Activated T-helper 1 cell treated with anti-CD3 and anti-CD28 coated beads, Interleukin-12 subunit alpha, Interleukin-12 subunit beta, Interleukin-2, Interleukin-4 antibody, amounts not matched to agents 30 ng/mL and 10 ng/mL and 1 ng/mL, durations not matched to agents 14 hours and 24 hours and 36 hours (primary cell): ENCODE results near the gene PACS1. TPM values are rescaled to one million over a fixed set of nuclear protein-coding genes. Genes with fewer than 3 reads are reported as not detected.
A peak's percentile ranks its signal among the peaks of the same experiment; 100 is the strongest.

Experiments used
- DNase-seq: peaks from one replicate; pipeline ENCODE4 v3.0.0; 2021; ENCODE audit warnings: low spot score
- H3K27ac Mint-ChIP-seq: one replicate; pipeline ENCODE4 v1.8.0; 2021; ENCODE audit warnings: mild to moderate bottlenecking, mixed read lengths
- H3K27me3 Mint-ChIP-seq: one replicate; pipeline ENCODE4 v1.8.0; 2022; ENCODE audit warnings: mild to moderate bottlenecking, moderate library complexity, mixed read lengths; ENCODE audit not compliant: insufficient read depth
- H3K36me3 Mint-ChIP-seq: one replicate; pipeline ENCODE4 v1.8.0; 2021; ENCODE audit warnings: low read depth, mixed read lengths
- H3K4me1 Mint-ChIP-seq: one replicate; pipeline ENCODE4 v1.8.0; 2021; ENCODE audit warnings: low read depth, mixed read lengths
- H3K4me3 Mint-ChIP-seq: one replicate; pipeline ENCODE4 v1.8.0; 2021; ENCODE audit warnings: mild to moderate bottlenecking, moderate library complexity, mixed read lengths
- H3K9me3 Mint-ChIP-seq: one replicate; pipeline ENCODE4 v1.8.0; 2021; ENCODE audit warnings: mixed read lengths
- intact Hi-C: fragments of 100-400 bp; cut with micrococcal nuclease; formaldehyde crosslinking; loops from one replicate; pipeline ENCODE4 v1.15.1; 2024
- total RNA-seq: library from RNA; stranded (reverse); gene quantifications from 2 replicates; pipeline ENCODE4 v1.2.3, GENCODE V29; 2022

The PACS1 gene
- total RNA-seq, 1 donor from 2014 or later, result 89.5 TPM

DNA sequence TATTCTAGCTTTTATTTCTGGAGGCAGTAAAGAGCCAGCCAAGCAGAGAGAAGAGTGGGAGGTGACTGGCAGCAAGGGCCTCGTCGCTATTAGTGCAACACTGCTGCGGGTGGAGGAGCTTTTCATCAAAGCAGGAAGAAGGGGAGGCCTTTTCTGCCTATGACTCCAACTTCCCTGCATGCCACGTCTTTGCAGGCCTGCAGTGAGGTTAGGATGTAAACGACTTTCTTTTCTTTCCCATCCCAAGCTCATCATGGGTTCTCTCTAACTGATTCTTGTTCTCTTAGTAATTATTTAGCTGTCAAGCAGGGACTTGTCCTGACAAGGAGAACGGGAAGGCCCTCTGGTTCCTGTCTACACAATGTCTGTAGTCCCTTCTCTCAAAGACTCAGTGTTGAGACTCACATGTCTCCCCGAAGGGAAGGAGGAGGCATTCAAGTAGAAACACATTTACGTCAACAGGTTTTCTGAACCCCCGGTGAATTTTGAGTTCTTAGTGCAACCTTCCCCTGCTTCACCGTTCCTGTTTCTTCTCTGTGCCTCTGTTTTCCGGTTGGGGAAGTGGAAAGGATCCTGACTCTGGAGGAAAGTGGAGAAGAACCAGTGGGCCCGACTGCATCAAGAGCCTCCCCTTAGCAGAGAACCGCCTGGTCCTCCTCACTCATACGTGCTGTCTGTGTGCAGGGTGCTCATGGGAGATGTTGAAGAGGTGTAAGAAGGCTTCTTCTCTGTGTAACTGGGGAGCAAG, 56.9 kb downstream of the PACS1 start:
- DNase-seq, result peak; percentile 38
- intact Hi-C loops, result loop anchor here (1.0 to 2.0 kb wide), 4 partner anchors 11 to 58 kb away; no protein-coding TSS in a partner anchor
- Mint-ChIP-seq H3K4me3 (peak overlapping the region; percentile 67), H3K9me3 (no peaks in the 10 kb centered on the region), H3K27ac (peak overlapping the region; percentile 97), H3K27me3 (no peaks in the 10 kb centered on the region), H3K4me1 (peaks cover 59% of the 10 kb centered on the region), H3K36me3 (peaks cover 8% of the 10 kb centered on the region)

DNA sequence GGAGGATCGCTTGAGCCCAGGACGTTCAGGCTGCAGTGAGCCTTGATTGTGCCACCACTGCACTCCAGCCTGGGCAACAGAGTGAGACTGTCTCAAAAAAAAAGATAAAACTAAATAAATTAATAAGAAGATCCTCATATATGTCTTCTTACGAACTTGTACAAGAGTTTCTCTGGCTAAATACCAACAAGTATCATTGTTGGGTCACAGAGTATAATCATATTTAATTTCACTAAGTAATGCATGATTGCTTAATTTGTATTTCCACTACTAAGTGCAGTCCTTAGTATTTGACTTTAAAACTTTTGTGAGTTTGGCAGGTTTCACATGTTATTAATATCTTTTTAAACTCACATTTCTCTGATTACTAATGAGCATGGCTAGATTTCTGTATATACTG, 60.9 kb downstream of the PACS1 start:
- no peak for DNase-seq
- Mint-ChIP-seq H3K27ac (no peak overlapping the region), H3K4me1 (peaks cover 40% of the 10 kb centered on the region), H3K36me3 (peaks cover 7% of the 10 kb centered on the region), H3K4me3 (no peak overlapping the region), H3K9me3 (no peaks in the 10 kb centered on the region), H3K27me3 (no peaks in the 10 kb centered on the region)
- intact Hi-C loops, result loop anchor here (5.0 kb wide), 1 partner anchor 129 kb away; the partner anchor contains the start of genes BANF1 and EIF1AD

DNA sequence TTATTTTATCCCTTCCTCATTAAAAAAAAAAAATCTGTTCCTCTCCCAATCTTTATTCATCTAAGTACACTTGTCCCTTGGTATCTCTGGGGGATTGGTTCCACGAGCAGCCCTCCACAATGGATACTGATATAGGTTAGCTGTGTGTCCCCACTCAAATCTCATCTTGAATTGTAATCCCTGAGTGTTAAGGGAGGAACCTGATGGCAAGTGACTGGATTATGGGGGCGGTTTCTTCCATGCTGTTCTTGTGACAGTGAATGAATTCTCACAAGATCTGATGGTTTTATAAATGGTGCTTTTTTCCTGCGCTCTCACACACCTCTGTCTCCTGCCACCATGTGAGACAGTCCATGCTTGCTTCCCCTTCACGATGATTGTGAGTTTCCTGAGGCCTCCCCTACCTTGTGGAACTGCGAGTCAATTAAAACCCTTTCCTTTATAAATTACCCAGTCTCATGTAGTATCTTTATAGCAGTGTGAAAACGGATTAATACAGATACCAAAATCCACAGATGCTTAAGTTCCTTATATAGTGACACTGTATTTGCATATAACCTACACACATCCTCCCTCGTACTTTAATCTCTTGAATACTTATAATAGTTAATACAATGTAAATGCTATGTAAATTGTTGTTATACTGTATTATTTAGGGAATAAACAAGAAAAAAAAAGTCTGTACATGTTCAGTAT, 62.0 kb downstream of the PACS1 start:
- Mint-ChIP-seq H3K36me3 (peaks cover 7% of the 10 kb centered on the region), H3K4me1 (peaks cover 38% of the 10 kb centered on the region), H3K9me3 (no peaks in the 10 kb centered on the region), H3K27ac (no peak overlapping the region), H3K4me3 (no peak overlapping the region), H3K27me3 (no peaks in the 10 kb centered on the region)
- intact Hi-C loops, result loop anchor here (5.0 kb wide), 1 partner anchor 130 kb away; the partner anchor contains the start of genes BANF1 and EIF1AD
- DNase-seq, result no peak

DNA sequence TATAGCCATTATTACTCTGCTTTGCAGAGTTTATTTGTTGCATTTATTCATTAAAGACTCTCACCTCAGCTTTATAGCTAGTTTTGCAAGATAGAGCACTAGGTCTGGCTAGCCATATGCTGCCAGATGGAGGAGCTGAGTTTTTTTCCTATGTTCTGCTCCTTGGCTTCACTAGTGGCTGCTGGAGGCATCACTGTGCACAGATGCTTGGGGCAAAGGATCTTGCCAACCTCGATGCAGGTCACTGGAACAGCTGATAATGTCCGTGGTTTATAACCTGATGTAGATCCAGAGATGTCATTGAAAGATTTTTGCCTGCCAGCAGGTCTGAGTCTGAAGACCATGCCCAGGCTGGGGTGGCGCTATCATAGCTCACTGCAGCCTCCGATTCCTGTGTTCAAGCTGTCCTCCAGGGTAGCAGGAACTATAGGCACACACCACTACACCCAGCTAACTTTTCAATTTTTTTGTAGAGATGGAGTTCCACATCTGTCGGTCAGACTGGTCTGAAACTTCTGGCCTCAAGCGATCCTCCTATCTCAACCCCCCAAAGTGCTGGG, 63.2 kb downstream of the PACS1 start:
- H3K27me3 Mint-ChIP-seq, result no peaks in the 10 kb centered on the region
- no peak overlapping the region for H3K4me3 Mint-ChIP-seq
- intact Hi-C loops, result loop anchor here (5.0 kb wide), 1 partner anchor 131 kb away; the partner anchor contains the start of genes BANF1 and EIF1AD
- no peaks in the 10 kb centered on the region for H3K36me3 Mint-ChIP-seq
- H3K9me3 Mint-ChIP-seq, result no peaks in the 10 kb centered on the region
- DNase-seq, result no peak
- no peak overlapping the region for H3K27ac Mint-ChIP-seq
- H3K4me1 Mint-ChIP-seq, result peaks cover 35% of the 10 kb centered on the region

DNA sequence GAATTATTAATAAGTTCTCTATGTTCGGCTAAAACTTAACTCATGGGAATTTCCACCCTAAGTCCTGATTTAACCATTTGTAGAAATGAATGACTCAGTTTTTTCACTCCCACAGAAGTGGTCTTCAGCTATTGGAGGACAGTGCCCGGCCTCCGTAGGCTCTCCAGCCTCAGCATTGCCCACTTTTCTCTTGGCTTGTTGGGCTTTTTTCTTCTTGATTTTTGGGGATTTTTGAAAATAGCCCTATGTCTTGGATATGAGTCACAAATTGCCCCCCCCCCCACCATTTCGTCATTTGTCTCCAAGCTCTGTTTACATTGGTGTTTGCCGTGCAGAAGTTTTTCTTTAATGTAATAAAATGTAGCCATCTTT, 66.7 kb downstream of the PACS1 start:
- Mint-ChIP-seq H3K36me3 (no peaks in the 10 kb centered on the region), H3K4me3 (no peak overlapping the region), H3K27me3 (no peaks in the 10 kb centered on the region), H3K4me1 (peaks cover 28% of the 10 kb centered on the region), H3K9me3 (no peaks in the 10 kb centered on the region), H3K27ac (peak overlapping the region; percentile 52)
- intact Hi-C loops, result no loop called here
- no peak for DNase-seq

DNA sequence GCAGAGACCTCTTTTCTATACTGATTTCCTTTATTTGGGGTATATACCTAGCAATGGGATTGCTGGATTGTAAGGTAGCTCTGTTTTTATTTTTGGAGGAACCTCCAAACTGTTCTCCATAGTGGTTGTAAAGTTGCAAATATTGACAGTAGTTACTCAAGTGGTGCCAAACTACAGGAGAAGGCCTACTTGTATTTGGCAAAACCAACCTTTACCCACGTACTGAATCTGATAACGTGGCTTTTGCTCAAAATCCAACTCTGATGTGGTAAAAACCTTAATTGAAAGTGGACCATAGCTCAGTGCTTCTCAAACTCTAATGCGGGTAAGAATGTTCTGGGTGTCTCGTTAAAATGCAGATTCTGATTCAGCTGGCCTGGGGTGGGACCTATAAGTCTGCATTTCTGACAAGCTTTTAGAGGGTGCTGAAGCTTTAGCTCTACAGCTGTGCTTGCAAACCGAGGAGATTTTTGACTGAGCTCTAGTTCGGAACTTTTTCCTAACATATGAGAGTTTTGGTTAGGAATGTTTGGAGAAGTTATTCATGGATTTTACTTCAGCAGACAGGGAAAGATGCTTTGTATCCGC, 69.8 kb downstream of the PACS1 start:
- H3K9me3 Mint-ChIP-seq, result no peaks in the 10 kb centered on the region

DNA sequence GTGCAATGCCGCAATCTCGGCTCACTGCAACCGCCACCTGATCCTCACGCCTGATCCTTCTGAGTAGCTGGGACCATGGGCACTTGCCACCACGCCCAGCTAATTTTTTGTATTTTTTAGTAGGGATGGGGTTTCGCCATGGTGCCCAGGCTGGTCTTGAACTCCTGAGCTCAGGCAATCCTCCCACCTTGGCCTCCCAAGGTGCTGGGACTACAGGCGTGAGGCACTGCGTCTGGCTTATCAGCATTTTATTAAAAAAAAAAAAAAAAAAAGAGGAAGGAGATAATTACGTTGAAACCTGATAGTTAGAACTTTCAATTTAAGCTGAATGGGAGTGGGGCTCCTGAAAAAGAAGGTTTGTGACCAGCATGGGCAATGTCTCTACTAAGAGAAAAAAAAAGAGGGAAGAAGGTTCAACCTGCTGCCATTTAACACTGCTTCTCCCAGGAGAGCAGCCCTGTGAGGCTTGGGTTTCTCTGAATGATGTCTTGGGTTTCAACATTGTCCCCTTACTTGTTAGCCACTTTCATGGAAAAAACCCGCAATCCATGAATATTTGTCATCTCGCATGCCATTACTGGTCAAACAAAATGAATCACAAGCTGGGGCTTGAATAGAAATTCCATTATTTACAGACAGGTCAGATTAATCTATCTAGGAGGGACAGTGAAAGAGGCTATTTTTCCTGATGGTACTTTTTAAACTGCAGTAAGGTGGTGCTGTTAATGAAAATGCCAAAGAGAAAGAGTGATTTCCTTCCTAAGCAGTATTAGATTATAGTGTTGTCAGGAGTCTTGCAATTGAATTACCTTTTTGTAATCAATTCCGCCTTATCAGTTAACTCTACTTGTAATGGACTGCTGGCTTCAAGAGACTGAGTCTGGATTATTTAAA, 72.5 kb downstream of the PACS1 start:
- Mint-ChIP-seq H3K4me3 (no peak overlapping the region), H3K4me1 (peaks cover 13% of the 10 kb centered on the region), H3K27ac (no peak overlapping the region), H3K36me3 (peaks cover 12% of the 10 kb centered on the region), H3K9me3 (peaks cover 4% of the 10 kb centered on the region), H3K27me3 (no peaks in the 10 kb centered on the region)
- intact Hi-C loops, result no loop called here
- no peak for DNase-seq

More for the DNA sequence above, 69.8 kb downstream of the PACS1 start:
- Mint-ChIP-seq H3K4me1 (peaks cover 21% of the 10 kb centered on the region), H3K36me3 (peaks cover 2% of the 10 kb centered on the region), H3K27ac (no peak overlapping the region), H3K4me3 (no peak overlapping the region), H3K27me3 (no peaks in the 10 kb centered on the region)
- intact Hi-C loops, result no loop called here
- DNase-seq, result no peak

DNA sequence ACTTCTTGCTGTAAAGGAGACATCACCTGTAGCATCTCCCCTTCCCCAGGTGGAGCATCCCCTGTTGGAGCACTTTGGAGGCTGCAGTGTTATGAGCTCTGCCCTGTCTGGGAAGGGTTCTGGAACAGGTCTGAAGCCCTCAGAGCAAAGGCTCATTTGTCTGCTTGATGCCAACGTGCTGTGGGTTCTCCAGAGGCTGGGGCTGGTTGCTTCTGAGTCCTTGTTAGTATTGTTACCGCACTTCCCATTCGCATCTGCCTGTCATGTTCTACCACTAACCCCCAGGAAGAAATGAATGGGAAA, 73.1 kb downstream of the PACS1 start:
- peaks cover 12% of the 10 kb centered on the region for H3K36me3 Mint-ChIP-seq
- intact Hi-C loops, result no loop called here
- peaks cover 4% of the 10 kb centered on the region for H3K9me3 Mint-ChIP-seq
- no peaks in the 10 kb centered on the region for H3K27me3 Mint-ChIP-seq
- DNase-seq, result no peak
- no peak overlapping the region for H3K27ac Mint-ChIP-seq
- peaks cover 11% of the 10 kb centered on the region for H3K4me1 Mint-ChIP-seq
- no peak overlapping the region for H3K4me3 Mint-ChIP-seq

DNA sequence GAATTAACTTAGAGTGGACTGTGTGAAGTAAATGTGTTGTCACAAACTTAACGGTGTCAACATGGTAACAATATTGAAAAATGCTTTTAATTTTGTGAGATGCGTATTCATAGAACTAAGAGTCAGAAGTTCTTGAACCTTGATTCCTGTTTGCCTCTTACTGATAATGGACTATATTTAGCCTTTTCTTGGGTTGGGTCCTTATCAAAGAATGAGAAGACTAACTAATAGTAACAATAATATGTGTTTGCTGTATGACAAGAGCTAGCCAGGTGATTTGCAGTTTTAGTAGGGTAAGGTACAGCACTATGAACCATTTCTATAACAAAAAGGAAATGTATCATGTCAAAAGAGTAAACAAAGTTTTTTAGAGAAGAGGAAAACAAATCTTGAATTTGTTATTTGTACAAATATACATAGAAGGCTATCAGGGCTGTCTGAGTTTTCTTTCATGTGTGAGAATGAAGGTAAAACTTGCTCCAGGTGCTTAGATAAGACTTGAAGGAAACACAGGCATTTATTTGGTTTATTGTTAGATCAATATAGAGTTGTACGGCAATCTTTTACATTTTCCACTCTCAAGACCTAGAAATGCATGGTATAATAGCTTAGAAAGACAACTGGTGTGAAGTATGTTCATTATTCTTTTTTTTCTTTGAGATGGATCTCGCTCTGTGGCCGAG, 74.1 kb downstream of the PACS1 start:
- peaks cover 11% of the 10 kb centered on the region for H3K4me1 Mint-ChIP-seq
- H3K27ac Mint-ChIP-seq, result no peak overlapping the region
- H3K27me3 Mint-ChIP-seq, result no peaks in the 10 kb centered on the region
- no peak for DNase-seq
- H3K9me3 Mint-ChIP-seq, result peaks cover 4% of the 10 kb centered on the region
- no peak overlapping the region for H3K4me3 Mint-ChIP-seq
- H3K36me3 Mint-ChIP-seq, result peaks cover 12% of the 10 kb centered on the region
- intact Hi-C loops, result no loop called here

DNA sequence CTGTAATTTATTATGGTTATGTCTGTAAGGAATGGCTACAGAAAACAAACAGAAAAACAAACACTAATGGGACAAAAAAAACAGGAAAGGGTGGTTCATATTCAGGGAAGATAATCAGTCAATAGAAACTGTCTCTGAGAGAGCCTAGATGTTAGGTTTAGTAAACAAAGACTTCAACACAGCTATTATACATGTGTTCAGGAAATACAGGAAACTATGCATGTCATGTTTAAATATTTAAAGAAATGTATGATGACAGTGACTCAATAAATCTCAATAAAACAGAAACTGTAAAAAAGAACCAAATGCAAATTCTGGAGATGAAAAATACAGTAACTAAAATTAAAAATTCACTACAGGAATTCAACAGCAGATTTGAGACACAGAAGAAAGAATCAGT, 76.0 kb downstream of the PACS1 start:
- H3K27me3 Mint-ChIP-seq, result no peaks in the 10 kb centered on the region
- H3K27ac Mint-ChIP-seq, result no peak overlapping the region
- peaks cover 12% of the 10 kb centered on the region for H3K36me3 Mint-ChIP-seq
- intact Hi-C loops, result no loop called here
- peaks cover 17% of the 10 kb centered on the region for H3K4me1 Mint-ChIP-seq
- no peak overlapping the region for H3K4me3 Mint-ChIP-seq
- DNase-seq, result no peak
- H3K9me3 Mint-ChIP-seq, result peaks cover 4% of the 10 kb centered on the region

DNA sequence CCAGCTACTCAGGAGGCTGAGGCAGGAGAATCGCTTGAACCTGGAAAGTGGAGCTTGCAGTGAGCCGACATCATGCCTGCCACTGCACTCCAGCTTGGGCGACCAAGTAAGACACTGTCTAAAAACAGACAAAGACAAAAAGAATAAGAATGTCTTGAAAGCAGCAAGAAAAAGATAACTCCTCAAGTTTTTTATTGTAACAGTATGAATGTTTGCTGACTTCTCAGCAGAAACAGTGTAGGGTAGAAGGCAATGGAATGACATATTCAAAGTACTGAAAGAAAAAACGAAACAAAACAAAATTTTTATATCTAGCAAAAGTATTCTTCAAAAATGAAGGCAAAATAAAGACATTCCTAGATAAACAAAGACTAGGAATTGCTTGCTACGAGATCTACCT, 76.9 kb downstream of the PACS1 start:
- DNase-seq, result no peak

DNA sequence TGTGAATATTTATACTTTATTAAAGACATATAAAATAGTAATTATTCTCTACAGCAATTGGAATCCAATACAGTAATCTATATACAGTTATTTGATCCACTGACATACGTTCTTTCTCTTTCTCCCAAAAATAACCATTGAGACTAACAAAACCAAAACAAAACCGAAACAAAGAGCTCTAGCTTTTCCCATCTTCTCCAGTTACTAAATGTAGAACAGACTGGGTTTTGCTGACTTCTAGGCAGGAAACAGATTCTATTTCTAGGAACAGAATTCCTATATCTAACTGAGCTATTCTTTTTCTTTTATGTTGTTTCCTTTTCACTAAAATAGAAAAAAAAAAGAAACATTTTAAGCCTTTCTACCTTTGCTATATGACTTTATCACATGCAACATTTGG, 80.1 kb downstream of the PACS1 start:
- no peak for DNase-seq
- no peaks in the 10 kb centered on the region for H3K27me3 Mint-ChIP-seq
- H3K4me1 Mint-ChIP-seq, result peaks cover 11% of the 10 kb centered on the region
- H3K27ac Mint-ChIP-seq, result no peak overlapping the region
- intact Hi-C loops, result no loop called here
- peaks cover 15% of the 10 kb centered on the region for H3K36me3 Mint-ChIP-seq
- H3K9me3 Mint-ChIP-seq, result peaks cover 4% of the 10 kb centered on the region
- no peak overlapping the region for H3K4me3 Mint-ChIP-seq

More for the DNA sequence above, 76.9 kb downstream of the PACS1 start:
- no peak overlapping the region for H3K27ac Mint-ChIP-seq
- peaks cover 12% of the 10 kb centered on the region for H3K36me3 Mint-ChIP-seq
- H3K4me1 Mint-ChIP-seq, result peaks cover 17% of the 10 kb centered on the region
- no peaks in the 10 kb centered on the region for H3K27me3 Mint-ChIP-seq
- intact Hi-C loops, result no loop called here
- no peak overlapping the region for H3K4me3 Mint-ChIP-seq
- H3K9me3 Mint-ChIP-seq, result peaks cover 4% of the 10 kb centered on the region
